Chondrocyte (in vitro differentiated cells): Measurements from ENCODE around the gene MYBPHL. TPM values are rescaled to one million over a fixed set of nuclear protein-coding genes. Genes with fewer than 3 reads are reported as not detected.
"Not testable (repeated sequence)": the region's sequence is repeated elsewhere in the genome, so short reads cannot be mapped to it uniquely, and the experiment has no call there.

Experiments
- DNase-seq: peaks from one replicate; pipeline ENCODE4 v3.0.0; 2021; ENCODE audit warnings: mixed read lengths, low spot score
- H3K27ac Mint-ChIP-seq: one replicate; pipeline ENCODE4 v1.8.0; 2021; ENCODE audit warnings: mild to moderate bottlenecking, moderate library complexity, mixed read lengths; ENCODE audit not compliant: unreplicated experiment
- H3K27me3 Mint-ChIP-seq: 2 replicates; pipeline ENCODE4 v1.8.0; 2021; ENCODE audit warnings: low read depth, mixed read lengths
- H3K36me3 Mint-ChIP-seq: 2 replicates; pipeline ENCODE4 v1.8.0; 2021; ENCODE audit warnings: low read depth, mixed read lengths
- H3K4me1 Mint-ChIP-seq: 2 replicates; pipeline ENCODE4 v1.8.0; 2021; ENCODE audit warnings: low read depth, mild to moderate bottlenecking, mixed read lengths
- H3K4me3 Mint-ChIP-seq: one replicate; pipeline ENCODE4 v1.8.0; 2021; ENCODE audit warnings: mild to moderate bottlenecking, moderate library complexity, mixed read lengths; ENCODE audit not compliant: unreplicated experiment
- H3K9me3 Mint-ChIP-seq: 2 replicates; pipeline ENCODE4 v1.8.0; 2021; ENCODE audit warnings: low read depth, mixed read lengths
- CTCF ChIP-seq: fragments of 200-600 bp; sonication (generic); IDR thresholded peaks from 2 replicates; pipeline ENCODE4 v1.5.0; 2021; ENCODE audit warnings: antibody characterized with exemption, mild to moderate bottlenecking, moderate library complexity
- total RNA-seq: library from RNA; stranded (reverse); gene quantifications from 3 replicates; pipeline ENCODE4 v1.2.1, GENCODE V29; 2021

MYBPHL gene
- total RNA-seq, 1 donor from 2014 or later = not detected

GRCh38 chr1:109290137-109290536 lies 16.7 kb downstream of the MYBPHL start:
- Mint-ChIP-seq H3K4me3 (no peak overlapping the region), H3K27ac (no peak overlapping the region), H3K9me3 (no peaks in the 10 kb centered on the region), H3K36me3 (no peaks in the 10 kb centered on the region), H3K4me1 (no peaks in the 10 kb centered on the region), H3K27me3 (no peaks in the 10 kb centered on the region)
- no peak for DNase-seq
- TF ChIP-seq CTCF = no peak

GRCh38 chr1:109286762-109287161 lies 20.0 kb downstream of the MYBPHL start:
- not testable (repeated sequence) for H3K27ac Mint-ChIP-seq, H3K36me3 Mint-ChIP-seq, H3K9me3 Mint-ChIP-seq, DNase-seq, H3K27me3 Mint-ChIP-seq, H3K4me3 Mint-ChIP-seq
- H3K4me1 Mint-ChIP-seq = peaks cover 19% of the 10 kb centered on the region

GRCh38 chr1:109283748-109284600 lies 22.8 kb downstream of the MYBPHL start:
- Mint-ChIP-seq H3K36me3 (peaks cover 1% of the 10 kb centered on the region), H3K4me3 (peak overlapping the region; percentile 90), H3K27ac (peak overlapping the region; percentile 97), H3K4me1 (peaks cover 32% of the 10 kb centered on the region), H3K27me3 (no peaks in the 10 kb centered on the region), H3K9me3 (no peaks in the 10 kb centered on the region)
- DNase-seq = no peak
- no peak for TF ChIP-seq CTCF

- Mint-ChIP-seq H3K4me1 (peaks cover 32% of the 10 kb centered on the region), H3K9me3 (no peaks in the 10 kb centered on the region), H3K36me3 (peaks cover 1% of the 10 kb centered on the region), H3K4me3 (peak within 1 kb of the TSS; percentile 90), H3K27me3 (no peaks in the 10 kb centered on the region), H3K27ac (peak within 1 kb of the TSS; percentile 97)
- TF ChIP-seq CTCF = peak; percentile 79
- DNase-seq = peak; percentile 98
These were observed 23.7 kb downstream of the MYBPHL start, which contains the start of gene PSRC1 for GRCh38 chr1:109282952-109283747. Gene PSRC1 (minus strand): TSS chr1:109283145.

- no peak for TF ChIP-seq CTCF
- H3K4me1 Mint-ChIP-seq = peaks cover 32% of the 10 kb centered on the region
- DNase-seq = no peak
- peak overlapping the region; percentile 90 for H3K4me3 Mint-ChIP-seq
- H3K27me3 Mint-ChIP-seq = no peaks in the 10 kb centered on the region
- peak overlapping the region; percentile 97 for H3K27ac Mint-ChIP-seq
- peaks cover 1% of the 10 kb centered on the region for H3K36me3 Mint-ChIP-seq
- no peaks in the 10 kb centered on the region for H3K9me3 Mint-ChIP-seq
These were observed 24.3 kb downstream of the MYBPHL start for GRCh38 chr1:109282497-109282951.
